Activated T-cell treated with anti-CD3 and anti-CD28 coated beads, Interleukin-2, amount 50 U/mL, for 72 hours (primary cell): Measurements from ENCODE around the gene OXSR1. TPM values are rescaled to one million over a fixed set of nuclear protein-coding genes. Genes with fewer than 3 reads are reported as not detected.

Experiments used
- ATAC-seq, 2 donors: fragments of 150-1000 bp; cut with Tn5 transposase; replicated peaks in 1 of 2; 2 replicates each; pipeline ENCODE4 v1.10.0; 2021; ENCODE audit warnings: moderate library complexity in 2 of 2, mild to moderate bottlenecking in 1 of 2
- DNase-seq, 2 donors: peaks; one replicate each; pipeline ENCODE4 v3.0.0; 2021 to 2022; ENCODE audit warnings: mixed read lengths in 1 of 2
- H3K27ac Mint-ChIP-seq: one replicate; pipeline ENCODE4 v1.8.0; 2022; ENCODE audit warnings: mild to moderate bottlenecking, moderate library complexity, mixed read lengths
- H3K27me3 Mint-ChIP-seq: one replicate; pipeline ENCODE4 v1.8.0; 2022; ENCODE audit warnings: low read depth, mixed read lengths
- H3K36me3 Mint-ChIP-seq, 2 donors: one replicate each; pipeline ENCODE4 v1.8.0; 2022; ENCODE audit warnings: mixed read lengths in 2 of 2, mild to moderate bottlenecking in 1 of 2; ENCODE audit not compliant: insufficient read depth in 2 of 2
- H3K4me1 Mint-ChIP-seq: one replicate; pipeline ENCODE4 v1.8.0; 2022; ENCODE audit warnings: low read depth, mixed read lengths
- H3K4me3 Mint-ChIP-seq, 2 donors: one replicate each; pipeline ENCODE4 v1.8.0; 2022; ENCODE audit warnings: mild to moderate bottlenecking in 2 of 2, mixed read lengths in 2 of 2, moderate library complexity in 2 of 2
- H3K9me3 Mint-ChIP-seq, 2 donors: one replicate each; pipeline ENCODE4 v1.8.0; 2022; ENCODE audit warnings: mixed read lengths in 2 of 2
- total RNA-seq, 2 donors: library from RNA; stranded (reverse); gene quantifications; one replicate each; pipeline ENCODE4 v1.2.3, GENCODE V29; 2022

Gene OXSR1
- total RNA-seq, 2 donors from 2014 or later, result 46.3 to 51.8 TPM

- Mint-ChIP-seq H3K9me3 (no peaks in the 10 kb centered on the region), H3K36me3 (peaks cover 1 to 2% of the 10 kb centered on the region in 2 donors), H3K4me1 (peaks cover 16% of the 10 kb centered on the region), H3K27ac (no peak overlapping the region), H3K4me3 (no peak overlapping the region), H3K27me3 (no peaks in the 10 kb centered on the region)
- DNase-seq (no peak), ATAC-seq (no peak)
Measured at GRCh38 chr3:38266810-38267209, 101.5 kb downstream of the OXSR1 start.

GRCh38 chr3:38267662-38268061 is 102.3 kb downstream of the OXSR1 start:
- peaks cover 0 to 1% of the 10 kb centered on the region in 2 donors for H3K36me3 Mint-ChIP-seq
- ATAC-seq, result no peak
- no peak overlapping the region for H3K4me3 Mint-ChIP-seq
- peaks cover 16% of the 10 kb centered on the region for H3K4me1 Mint-ChIP-seq
- H3K27me3 Mint-ChIP-seq, result no peaks in the 10 kb centered on the region
- DNase-seq, result no peak
- H3K27ac Mint-ChIP-seq, result no peak overlapping the region
- no peaks in the 10 kb centered on the region for H3K9me3 Mint-ChIP-seq

GRCh38 chr3:38268087-38268486 is 102.8 kb downstream of the OXSR1 start:
- Mint-ChIP-seq H3K4me1 (peaks cover 16% of the 10 kb centered on the region), H3K9me3 (no peaks in the 10 kb centered on the region), H3K36me3 (peaks cover 0 to 1% of the 10 kb centered on the region in 2 donors), H3K4me3 (no peak overlapping the region), H3K27me3 (no peaks in the 10 kb centered on the region), H3K27ac (no peak overlapping the region)
- ATAC-seq, result no peak
- no peak for DNase-seq

- Mint-ChIP-seq H3K4me1 (peaks cover 13% of the 10 kb centered on the region), H3K27ac (no peak overlapping the region), H3K27me3 (no peaks in the 10 kb centered on the region), H3K36me3 (peaks cover 0 to 1% of the 10 kb centered on the region in 2 donors), H3K9me3 (no peaks in the 10 kb centered on the region), H3K4me3 (no peak overlapping the region)
- no peak for DNase-seq
- no peak for ATAC-seq
Measured at GRCh38 chr3:38268522-38268921, 103.2 kb downstream of the OXSR1 start.

GRCh38 chr3:38270606-38271005 is 105.3 kb downstream of the OXSR1 start:
- ATAC-seq, result no peak
- no peak overlapping the region for H3K27ac Mint-ChIP-seq
- peaks cover 0 to 1% of the 10 kb centered on the region in 2 donors for H3K36me3 Mint-ChIP-seq
- DNase-seq, result no peak
- peaks cover 12% of the 10 kb centered on the region for H3K4me1 Mint-ChIP-seq
- H3K27me3 Mint-ChIP-seq, result no peaks in the 10 kb centered on the region
- H3K9me3 Mint-ChIP-seq, result no peaks in the 10 kb centered on the region
- no peak overlapping the region for H3K4me3 Mint-ChIP-seq

GRCh38 chr3:38271553-38271952 is 106.2 kb downstream of the OXSR1 start:
- Mint-ChIP-seq H3K4me1 (peaks cover 12% of the 10 kb centered on the region), H3K36me3 (peaks cover 0 to 1% of the 10 kb centered on the region in 2 donors), H3K27me3 (no peaks in the 10 kb centered on the region), H3K27ac (no peak overlapping the region), H3K9me3 (no peaks in the 10 kb centered on the region), H3K4me3 (no peak overlapping the region)
- DNase-seq (no peak), ATAC-seq (no peak)

GRCh38 chr3:38274864-38275649 is 109.7 kb downstream of the OXSR1 start:
- Mint-ChIP-seq H3K27me3 (no peaks in the 10 kb centered on the region), H3K36me3 (peaks cover 0 to 1% of the 10 kb centered on the region in 2 donors), H3K27ac (no peak overlapping the region), H3K9me3 (no peaks in the 10 kb centered on the region), H3K4me3 (no peak overlapping the region), H3K4me1 (no peaks in the 10 kb centered on the region)
- no peak for DNase-seq
- no peak for ATAC-seq

GRCh38 chr3:38275658-38276057 is 110.3 kb downstream of the OXSR1 start:
- Mint-ChIP-seq H3K4me1 (no peaks in the 10 kb centered on the region), H3K9me3 (no peaks in the 10 kb centered on the region), H3K4me3 (no peak overlapping the region), H3K27ac (no peak overlapping the region), H3K36me3 (peaks cover 0 to 1% of the 10 kb centered on the region in 2 donors), H3K27me3 (no peaks in the 10 kb centered on the region)
- DNase-seq (no peak), ATAC-seq (no peak)

GRCh38 chr3:38276081-38276916 is 111.0 kb downstream of the OXSR1 start:
- no peak for DNase-seq
- Mint-ChIP-seq H3K4me1 (no peaks in the 10 kb centered on the region), H3K4me3 (no peak overlapping the region), H3K36me3 (no peaks in the 10 kb centered on the region), H3K27ac (no peak overlapping the region), H3K27me3 (no peaks in the 10 kb centered on the region), H3K9me3 (no peaks in the 10 kb centered on the region)
- ATAC-seq, result no peak

- no peaks in the 10 kb centered on the region for H3K9me3 Mint-ChIP-seq
- H3K27ac Mint-ChIP-seq, result no peak overlapping the region
- ATAC-seq, result no peak
- no peaks in the 10 kb centered on the region for H3K27me3 Mint-ChIP-seq
- DNase-seq, result no peak
- no peaks in the 10 kb centered on the region for H3K36me3 Mint-ChIP-seq
- no peak overlapping the region for H3K4me3 Mint-ChIP-seq
- H3K4me1 Mint-ChIP-seq, result no peaks in the 10 kb centered on the region
Measured at GRCh38 chr3:38276917-38277630, 111.7 kb downstream of the OXSR1 start.

- no peak for DNase-seq
- H3K4me1 Mint-ChIP-seq, result no peaks in the 10 kb centered on the region
- H3K9me3 Mint-ChIP-seq, result no peaks in the 10 kb centered on the region
- H3K27me3 Mint-ChIP-seq, result no peaks in the 10 kb centered on the region
- H3K4me3 Mint-ChIP-seq, result no peak overlapping the region
- no peak for ATAC-seq
- H3K36me3 Mint-ChIP-seq, result no peaks in the 10 kb centered on the region
- H3K27ac Mint-ChIP-seq, result no peak overlapping the region
Measured at GRCh38 chr3:38278841-38279240, 113.5 kb downstream of the OXSR1 start.

GRCh38 chr3:38281895-38282686 is 116.8 kb downstream of the OXSR1 start, which contains the start of gene SLC22A14:
Gene SLC22A14, plus strand, starts transcription at chr3:38282294. Its CDS starts 23,733 bp downstream, at chr3:38306027.
- H3K27ac Mint-ChIP-seq, result no peak within 1 kb of the TSS
- no peaks in the 10 kb centered on the region for H3K9me3 Mint-ChIP-seq
- no peak within 1 kb of the TSS for H3K4me3 Mint-ChIP-seq
- no peaks in the 10 kb centered on the region for H3K4me1 Mint-ChIP-seq
- DNase-seq (no peak), ATAC-seq (no peak)
- H3K36me3 Mint-ChIP-seq, result no peaks in the 10 kb centered on the region
- H3K27me3 Mint-ChIP-seq, result no peaks in the 10 kb centered on the region
